ENCODE data around the gene SHISA9. TPM values are rescaled to one million over a fixed set of nuclear protein-coding genes. Genes with fewer than 3 reads are reported as not detected.

SHISA9 gene
- polyA plus RNA-seq, 1 of the 3 experiments (the other 2 are of a cell fraction): 0.02 TPM

DNA sequence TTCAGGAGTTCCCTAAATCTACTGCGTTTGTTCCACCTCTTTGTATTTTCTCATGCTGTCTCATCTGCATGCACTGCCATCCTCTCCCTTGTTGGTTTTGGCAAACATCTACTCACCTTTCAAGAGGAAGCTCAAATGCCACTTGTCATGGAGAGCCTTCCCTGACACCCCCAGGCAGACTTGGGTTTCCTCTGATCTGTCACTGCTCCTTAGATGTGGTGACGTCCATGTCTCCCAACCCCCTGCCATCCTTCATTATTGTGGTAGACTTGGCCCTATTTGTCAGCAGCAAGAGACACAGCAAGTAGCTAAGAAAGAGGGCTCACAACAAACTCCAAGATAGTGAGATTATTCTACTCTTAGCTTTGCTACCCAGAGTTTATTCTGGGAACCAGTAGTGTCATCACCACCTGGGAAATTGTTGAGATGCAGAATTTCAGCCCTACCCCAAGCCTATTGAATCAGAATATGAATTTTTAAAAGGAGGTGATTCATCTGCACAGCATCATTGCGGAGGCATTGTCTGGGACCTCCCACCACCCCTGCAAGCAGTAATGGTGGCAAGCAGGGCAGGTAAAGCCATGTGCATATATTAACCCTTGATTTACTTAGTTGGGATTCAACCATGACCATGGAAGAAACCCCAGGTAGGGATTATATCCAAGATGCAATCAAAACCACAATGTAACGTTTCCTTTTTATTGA lies 248.9 kb downstream of the SHISA9 start:
- Histone ChIP-seq H3K79me2 (ENCODE audit: insufficient read depth) (no peaks in the 10 kb centered on the region), H2AFZ (ENCODE audit: low read depth) (no peak overlapping the region), H4K20me1 (ENCODE audit: insufficient read depth) (no peaks in the 10 kb centered on the region), H3K4me2 (no peak overlapping the region), H3K9me2 (no peaks in the 10 kb centered on the region), H3K9me3 (no peaks in the 10 kb centered on the region), H3K27me3 (ENCODE audit: insufficient read depth) (no peaks in the 10 kb centered on the region), H3K9ac (no peak overlapping the region), H3K27ac (ENCODE audit: low read depth in 2 of 2, low read length in 1 of 2) (no peak overlapping the region), H3K4me1 (ENCODE audit: control insufficient read depth in 1 of 2, insufficient read depth in 2 of 2, low read depth in 1 of 2, low read length in 1 of 2) (no peaks in the 10 kb centered on the region), H3K4me3 (ENCODE audit: low read depth in 2 of 2, low read length in 1 of 2) (no peak overlapping the region), H3K36me3 (replicated peaks in 1 of 2; ENCODE audit: control insufficient read depth in 1 of 2, insufficient read depth in 2 of 2, low read length in 1 of 2) (no peaks in the 10 kb centered on the region), H3F3A (replicated peaks; ENCODE audit: insufficient read depth) (no peaks in the 10 kb centered on the region)
- no peak for TF ChIP-seq FOXM1 (IDR thresholded peaks at IDR 0.05; ENCODE audit: low read depth)
- TF ChIP-seq FOSL2 (IDR thresholded peaks at IDR 0.05; ENCODE audit: borderline replicate concordance, low read depth): no peak
- no peak for TF ChIP-seq NFIC (IDR thresholded peaks at IDR 0.05; ENCODE audit: borderline replicate concordance)
- no peak for TF ChIP-seq TCF12 (IDR thresholded peaks at IDR 0.05)
- TF ChIP-seq, protein P1, sequence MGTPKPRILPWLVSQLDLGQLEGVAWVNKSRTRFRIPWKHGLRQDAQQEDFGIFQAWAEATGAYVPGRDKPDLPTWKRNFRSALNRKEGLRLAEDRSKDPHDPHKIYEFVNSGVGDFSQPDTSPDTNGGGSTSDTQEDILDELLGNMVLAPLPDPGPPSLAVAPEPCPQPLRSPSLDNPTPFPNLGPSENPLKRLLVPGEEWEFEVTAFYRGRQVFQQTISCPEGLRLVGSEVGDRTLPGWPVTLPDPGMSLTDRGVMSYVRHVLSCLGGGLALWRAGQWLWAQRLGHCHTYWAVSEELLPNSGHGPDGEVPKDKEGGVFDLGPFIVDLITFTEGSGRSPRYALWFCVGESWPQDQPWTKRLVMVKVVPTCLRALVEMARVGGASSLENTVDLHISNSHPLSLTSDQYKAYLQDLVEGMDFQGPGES (IDR thresholded peaks at IDR 0.05; ENCODE audit: low read depth, low read length): no peak
- TF ChIP-seq ELF1 (IDR thresholded peaks at IDR 0.05): no peak
- TF ChIP-seq ZBTB33 (IDR thresholded peaks at IDR 0.05; ENCODE audit: borderline replicate concordance, low read depth): no peak
- TF ChIP-seq SMC3 (IDR thresholded peaks at IDR 0.05; ENCODE audit: low read depth, low read length): no peak
- no peak for TF ChIP-seq MEF2A (IDR thresholded peaks at IDR 0.05; ENCODE audit: borderline replicate concordance, low read depth)
- TF ChIP-seq PBX3 (IDR thresholded peaks at IDR 0.05): no peak
- TF ChIP-seq RCOR1 (IDR thresholded peaks at IDR 0.05; ENCODE audit: low read length): no peak
- TF ChIP-seq JUND (IDR thresholded peaks at IDR 0.05): no peak
- TF ChIP-seq EZH2phosphoT487 (IDR thresholded peaks at IDR 0.05; ENCODE audit: borderline replicate concordance, low read depth): no peak
- TF ChIP-seq POLR2AphosphoS5 (IDR thresholded peaks at IDR 0.05; ENCODE audit: low read depth, low read length): no peak
- no peak for TF ChIP-seq TAF1 (IDR thresholded peaks at IDR 0.05; ENCODE audit: borderline replicate concordance, low read depth, low read length)
- no peak for TF ChIP-seq CHD2 (IDR thresholded peaks at IDR 0.05; ENCODE audit: low read length, partially characterized antibody)
- TF ChIP-seq NRF1 (IDR thresholded peaks at IDR 0.05; ENCODE audit: low read depth, low read length): no peak
- TF ChIP-seq MXI1 (IDR thresholded peaks at IDR 0.05; ENCODE audit: low read depth, low read length): no peak
- WGBS (ENCODE audit: low lambda C conversion rate): 5% methylated on average over 4 of the region's 4 CpGs
- POLR2A ChIA-PET: no interaction called here
- no peak for DNase-seq
- CTCF ChIA-PET: no interaction called here

Data from SK-N-SH (cell line).